ENCODE measurements around the gene HS2ST1.

DNA sequence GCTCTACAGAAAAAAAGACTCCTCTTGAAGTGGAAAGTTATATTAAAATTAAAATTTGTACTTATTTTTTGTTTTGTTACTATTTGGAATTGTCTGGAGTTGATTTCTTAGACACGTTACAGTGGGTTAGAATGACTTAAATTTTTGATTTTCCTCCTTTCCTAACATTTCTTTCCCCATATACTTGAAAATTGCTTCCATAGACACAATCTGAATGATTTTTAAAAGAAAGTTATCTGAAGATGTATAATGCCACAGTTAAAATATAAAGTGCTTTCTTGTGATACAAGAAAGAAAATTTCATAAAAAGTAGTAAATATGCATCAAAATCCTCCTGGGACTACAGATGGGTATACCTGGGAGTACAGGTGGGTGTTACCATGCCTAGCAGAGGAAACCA lies 2.3 kb downstream of the HS2ST1 start:
- TF ChIP-seq YY1 (IDR thresholded peaks at IDR 0.05; ENCODE audit: extremely low read depth, insufficient replicate concordance, low read depth, low read length) (no peak), EGR1 (IDR thresholded peaks at IDR 0.05; ENCODE audit: low read depth) (no peak), TCF7L2 (IDR thresholded peaks at IDR 0.05; ENCODE audit: borderline replicate concordance, extremely low read depth, insufficient read depth, insufficient read length) (no peak), EZH2 (IDR thresholded peaks at IDR 0.05) (no peak), POLR2A (IDR thresholded peaks at IDR 0.05; ENCODE audit: borderline replicate concordance, extremely low read depth, insufficient read depth, insufficient read length) (no peak), RAD21 (IDR thresholded peaks at IDR 0.05; ENCODE audit: low read depth) (no peak), SIN3A (IDR thresholded peaks at IDR 0.05; ENCODE audit: low read depth) (no peak)
- TF ChIP-seq, protein P1, sequence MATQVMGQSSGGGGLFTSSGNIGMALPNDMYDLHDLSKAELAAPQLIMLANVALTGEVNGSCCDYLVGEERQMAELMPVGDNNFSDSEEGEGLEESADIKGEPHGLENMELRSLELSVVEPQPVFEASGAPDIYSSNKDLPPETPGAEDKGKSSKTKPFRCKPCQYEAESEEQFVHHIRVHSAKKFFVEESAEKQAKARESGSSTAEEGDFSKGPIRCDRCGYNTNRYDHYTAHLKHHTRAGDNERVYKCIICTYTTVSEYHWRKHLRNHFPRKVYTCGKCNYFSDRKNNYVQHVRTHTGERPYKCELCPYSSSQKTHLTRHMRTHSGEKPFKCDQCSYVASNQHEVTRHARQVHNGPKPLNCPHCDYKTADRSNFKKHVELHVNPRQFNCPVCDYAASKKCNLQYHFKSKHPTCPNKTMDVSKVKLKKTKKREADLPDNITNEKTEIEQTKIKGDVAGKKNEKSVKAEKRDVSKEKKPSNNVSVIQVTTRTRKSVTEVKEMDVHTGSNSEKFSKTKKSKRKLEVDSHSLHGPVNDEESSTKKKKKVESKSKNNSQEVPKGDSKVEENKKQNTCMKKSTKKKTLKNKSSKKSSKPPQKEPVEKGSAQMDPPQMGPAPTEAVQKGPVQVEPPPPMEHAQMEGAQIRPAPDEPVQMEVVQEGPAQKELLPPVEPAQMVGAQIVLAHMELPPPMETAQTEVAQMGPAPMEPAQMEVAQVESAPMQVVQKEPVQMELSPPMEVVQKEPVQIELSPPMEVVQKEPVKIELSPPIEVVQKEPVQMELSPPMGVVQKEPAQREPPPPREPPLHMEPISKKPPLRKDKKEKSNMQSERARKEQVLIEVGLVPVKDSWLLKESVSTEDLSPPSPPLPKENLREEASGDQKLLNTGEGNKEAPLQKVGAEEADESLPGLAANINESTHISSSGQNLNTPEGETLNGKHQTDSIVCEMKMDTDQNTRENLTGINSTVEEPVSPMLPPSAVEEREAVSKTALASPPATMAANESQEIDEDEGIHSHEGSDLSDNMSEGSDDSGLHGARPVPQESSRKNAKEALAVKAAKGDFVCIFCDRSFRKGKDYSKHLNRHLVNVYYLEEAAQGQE (IDR thresholded peaks at IDR 0.05; ENCODE audit: low read depth) = no peak
- TF ChIP-seq, protein P2, sequence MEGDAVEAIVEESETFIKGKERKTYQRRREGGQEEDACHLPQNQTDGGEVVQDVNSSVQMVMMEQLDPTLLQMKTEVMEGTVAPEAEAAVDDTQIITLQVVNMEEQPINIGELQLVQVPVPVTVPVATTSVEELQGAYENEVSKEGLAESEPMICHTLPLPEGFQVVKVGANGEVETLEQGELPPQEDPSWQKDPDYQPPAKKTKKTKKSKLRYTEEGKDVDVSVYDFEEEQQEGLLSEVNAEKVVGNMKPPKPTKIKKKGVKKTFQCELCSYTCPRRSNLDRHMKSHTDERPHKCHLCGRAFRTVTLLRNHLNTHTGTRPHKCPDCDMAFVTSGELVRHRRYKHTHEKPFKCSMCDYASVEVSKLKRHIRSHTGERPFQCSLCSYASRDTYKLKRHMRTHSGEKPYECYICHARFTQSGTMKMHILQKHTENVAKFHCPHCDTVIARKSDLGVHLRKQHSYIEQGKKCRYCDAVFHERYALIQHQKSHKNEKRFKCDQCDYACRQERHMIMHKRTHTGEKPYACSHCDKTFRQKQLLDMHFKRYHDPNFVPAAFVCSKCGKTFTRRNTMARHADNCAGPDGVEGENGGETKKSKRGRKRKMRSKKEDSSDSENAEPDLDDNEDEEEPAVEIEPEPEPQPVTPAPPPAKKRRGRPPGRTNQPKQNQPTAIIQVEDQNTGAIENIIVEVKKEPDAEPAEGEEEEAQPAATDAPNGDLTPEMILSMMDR (IDR thresholded peaks at IDR 0.05 in 2 of 3, conservative IDR thresholded peaks at IDR 0.05 in 1 of 3; ENCODE audit: borderline replicate concordance in 1 of 3, insufficient read depth in 1 of 3, low read depth in 2 of 3, low read length in 2 of 3) = no peak
- TF ChIP-seq, protein P3, sequence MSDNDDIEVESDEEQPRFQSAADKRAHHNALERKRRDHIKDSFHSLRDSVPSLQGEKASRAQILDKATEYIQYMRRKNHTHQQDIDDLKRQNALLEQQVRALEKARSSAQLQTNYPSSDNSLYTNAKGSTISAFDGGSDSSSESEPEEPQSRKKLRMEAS (IDR thresholded peaks at IDR 0.05) = no peak

Measured in HCT116 (cell line).